Dermis blood vessel endothelial cell (primary cell): ENCODE measurements around the gene MMP24. TPM values are rescaled to one million over a fixed set of nuclear protein-coding genes. Genes with fewer than 3 reads are reported as not detected.
"Not testable (repeated sequence)": the region's sequence is repeated elsewhere in the genome, so short reads cannot be mapped to it uniquely, and the experiment has no call there.

Experiments
- DNase-seq: peaks from one replicate; pipeline ENCODE4 v3.0.0; 2010
- total RNA-seq: library from RNA; depleted of rRNA; stranded (reverse); fragments of >200 nt; gene quantifications from 2 replicates; pipeline ENCODE4 v1.2.3, GENCODE V29; 2014

The MMP24 gene
- 0.68 and 0.88 TPM in 2 replicates for total RNA-seq

- no peak for DNase-seq
Measured at GRCh38 chr20:35226126-35226883, at the start of gene MMP24. Gene MMP24, plus strand, starts transcription at chr20:35226690. Its CDS starts 49 bp downstream, at chr20:35226739.

DNA sequence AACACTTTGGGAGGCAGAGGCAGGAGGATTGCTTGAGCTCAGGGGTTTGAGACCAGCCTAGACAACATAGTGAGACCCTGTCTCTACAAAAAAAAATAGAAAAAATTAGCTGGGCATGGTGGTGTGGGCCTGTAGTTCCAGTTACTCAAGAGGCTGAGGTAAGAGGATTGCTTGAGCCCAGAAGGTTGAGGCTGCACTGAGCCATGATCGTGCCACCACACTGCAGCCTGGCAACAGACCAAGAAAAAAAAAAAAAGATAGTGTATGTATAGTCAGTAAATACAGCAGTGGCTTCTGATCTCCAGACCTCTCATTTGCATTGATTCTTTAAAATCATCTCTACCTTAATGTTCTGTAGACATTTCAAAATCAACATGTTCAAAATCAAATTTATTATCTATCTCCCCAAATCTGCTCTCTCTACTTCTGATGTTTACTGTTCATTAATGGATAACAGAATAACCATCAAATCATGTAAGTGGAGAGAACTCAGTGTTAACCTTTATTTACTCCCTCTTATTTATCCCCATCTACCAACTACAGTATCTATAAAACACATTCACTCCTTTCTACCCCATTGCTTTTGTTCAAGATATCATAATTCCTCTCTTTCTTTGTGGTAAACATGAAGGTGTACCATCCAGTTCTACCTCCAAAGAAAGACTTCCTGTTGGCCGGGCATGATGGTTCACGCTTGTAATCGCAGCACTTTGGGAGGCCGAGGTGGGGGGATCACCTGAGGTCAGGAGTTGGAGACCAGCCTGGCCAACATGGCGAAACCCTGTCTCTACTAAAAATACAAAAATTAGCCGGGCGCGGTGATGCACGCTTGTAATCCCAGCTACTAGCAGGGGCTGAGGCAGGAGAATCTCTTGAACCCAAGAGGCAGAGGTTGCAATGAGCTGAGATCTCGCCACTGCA lies 46.9 kb upstream of the MMP24 start:
- DNase-seq, result no peak

DNA sequence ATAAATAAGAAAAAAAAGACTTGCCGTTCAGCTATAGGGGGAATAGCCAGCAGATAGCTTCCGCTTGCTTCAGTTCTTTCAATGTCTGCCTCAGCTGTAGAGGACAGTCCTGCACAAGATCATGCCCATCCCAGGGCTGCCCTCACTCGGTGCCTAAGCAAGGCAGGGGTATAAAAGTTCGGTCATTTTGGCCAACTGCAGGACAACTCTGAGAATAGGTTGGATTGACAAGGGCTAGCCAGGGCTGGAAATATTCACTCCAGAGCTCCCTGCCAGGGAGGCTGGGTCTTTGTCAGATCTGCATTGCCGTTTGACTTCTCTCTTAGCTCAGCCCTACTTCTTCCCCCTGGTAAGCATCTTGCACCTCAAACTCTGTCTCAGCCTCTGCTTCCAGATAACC lies 46.2 kb upstream of the MMP24 start:
- no peak for DNase-seq

DNA sequence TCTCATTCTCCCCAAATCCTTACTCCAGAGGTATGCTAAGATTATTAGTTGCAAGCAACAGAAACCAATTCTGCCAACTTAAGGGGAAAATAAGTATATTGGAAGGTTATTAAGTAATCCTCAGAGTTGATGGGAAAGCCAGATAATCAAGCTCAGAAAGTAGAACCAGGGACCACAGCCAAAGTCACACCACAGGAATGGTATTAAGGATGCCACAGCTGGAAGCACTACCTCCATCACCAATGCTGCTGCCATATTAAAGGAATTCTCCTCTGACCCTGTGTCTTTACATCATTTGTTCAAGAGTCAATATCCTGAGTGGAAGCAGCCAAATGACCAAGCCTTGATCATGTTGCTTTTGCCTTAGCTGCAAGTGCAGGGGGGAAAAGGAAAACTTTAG lies 44.8 kb upstream of the MMP24 start:
- no peak for DNase-seq

DNA sequence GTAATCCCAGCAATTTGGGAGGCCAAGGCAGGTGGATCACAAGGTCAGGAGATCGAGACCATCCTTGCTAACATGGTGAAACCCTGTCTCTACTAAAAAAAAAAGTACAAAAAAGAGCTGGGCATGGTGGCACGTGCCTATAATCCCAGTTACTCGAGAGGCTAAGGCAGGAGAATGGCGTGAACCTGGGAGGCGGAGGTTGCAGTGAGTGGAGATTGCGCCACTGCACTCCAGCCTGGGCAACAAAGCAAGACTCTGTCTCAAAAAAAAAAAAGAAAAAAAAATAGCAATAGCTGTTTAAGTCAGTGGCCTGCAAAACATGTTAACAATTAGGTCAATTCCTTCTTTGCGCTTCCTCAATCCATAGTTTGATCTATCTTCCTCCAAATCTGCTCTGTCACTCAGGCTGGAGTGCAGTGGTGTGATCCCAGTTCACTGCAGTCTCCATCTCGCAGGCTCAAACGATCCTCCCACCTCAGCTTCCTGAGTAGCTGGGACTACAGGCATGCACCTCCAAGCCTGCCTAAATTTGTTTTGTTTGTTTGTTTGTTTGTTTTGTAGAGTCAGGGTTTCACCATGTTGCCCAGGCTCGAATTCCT lies 39.7 kb upstream of the MMP24 start:
- DNase-seq, result not testable (repeated sequence)

DNA sequence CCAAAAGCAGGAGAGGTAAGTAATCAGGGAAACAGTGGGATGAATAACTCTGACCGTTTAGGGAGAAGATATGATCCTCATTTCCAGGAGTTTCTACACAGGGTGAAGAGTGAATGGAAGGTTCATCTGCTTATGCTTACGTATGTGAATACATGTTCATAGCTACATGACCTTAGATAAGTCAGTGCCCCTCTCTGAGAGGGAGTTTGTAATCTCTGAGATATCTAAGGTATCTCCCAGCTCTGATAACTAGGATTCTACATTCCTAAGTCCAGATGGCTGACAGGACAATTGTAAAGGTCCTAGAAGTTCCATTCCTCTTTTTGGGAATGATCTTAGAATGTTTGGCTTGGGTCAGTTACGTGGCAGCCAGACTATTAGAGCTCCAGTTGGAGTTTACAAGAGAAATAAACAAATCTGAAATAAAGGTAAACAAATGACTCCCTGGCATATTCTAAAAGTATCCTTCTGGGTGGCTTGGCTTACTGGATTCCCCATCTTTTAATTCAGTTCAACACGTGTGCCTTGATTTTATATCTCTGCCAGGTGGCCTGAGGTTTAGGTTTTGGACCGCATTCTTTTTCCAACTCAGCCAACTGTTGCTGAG lies 38.8 kb upstream of the MMP24 start:
- no peak for DNase-seq

GRCh38 chr20:35189223-35189622 lies 37.3 kb upstream of the MMP24 start:
- not testable (repeated sequence) for DNase-seq

- DNase-seq, result no peak
Measured at GRCh38 chr20:35190556-35190955, 35.9 kb upstream of the MMP24 start.

GRCh38 chr20:35191419-35192117 lies 34.9 kb upstream of the MMP24 start:
- no peak for DNase-seq

DNA sequence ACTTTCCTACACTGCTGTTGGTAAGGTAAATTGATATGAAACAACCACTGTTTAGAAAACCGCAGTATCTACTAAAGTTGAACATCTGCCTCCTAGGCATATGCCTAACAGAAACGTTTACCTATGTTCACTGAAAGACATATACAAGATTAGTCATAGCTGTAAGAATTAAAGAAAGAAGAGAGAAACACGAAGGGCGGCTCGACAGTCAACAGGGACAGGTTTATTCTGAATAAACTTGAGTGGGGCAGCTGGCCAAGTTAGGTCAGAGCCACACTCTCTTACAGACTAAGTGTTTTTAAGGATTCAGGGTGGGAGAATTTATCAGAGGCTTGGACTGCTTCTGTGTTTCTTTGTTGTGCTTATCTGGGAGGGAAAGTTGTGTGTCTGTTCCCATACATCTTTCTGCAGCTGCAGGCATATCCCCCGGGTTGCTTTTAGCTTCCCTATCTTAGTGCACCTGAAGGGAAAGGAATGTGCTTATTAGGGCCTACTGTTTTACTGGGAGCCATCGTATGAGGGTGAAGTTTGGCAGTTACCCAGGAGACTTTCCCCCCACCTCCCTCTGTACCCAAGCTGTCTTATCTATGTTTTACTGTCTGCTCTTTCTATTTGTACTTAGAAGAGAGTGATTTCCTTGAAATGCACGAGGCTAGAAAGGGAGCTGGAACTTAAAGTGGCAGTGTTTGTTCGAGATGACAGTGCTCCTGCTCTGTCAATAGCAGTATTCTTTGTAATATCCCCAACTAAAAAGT lies 34.2 kb upstream of the MMP24 start:
- no peak for DNase-seq

- DNase-seq, result not testable (repeated sequence)
Measured at GRCh38 chr20:35193031-35193791, 33.3 kb upstream of the MMP24 start.

DNA sequence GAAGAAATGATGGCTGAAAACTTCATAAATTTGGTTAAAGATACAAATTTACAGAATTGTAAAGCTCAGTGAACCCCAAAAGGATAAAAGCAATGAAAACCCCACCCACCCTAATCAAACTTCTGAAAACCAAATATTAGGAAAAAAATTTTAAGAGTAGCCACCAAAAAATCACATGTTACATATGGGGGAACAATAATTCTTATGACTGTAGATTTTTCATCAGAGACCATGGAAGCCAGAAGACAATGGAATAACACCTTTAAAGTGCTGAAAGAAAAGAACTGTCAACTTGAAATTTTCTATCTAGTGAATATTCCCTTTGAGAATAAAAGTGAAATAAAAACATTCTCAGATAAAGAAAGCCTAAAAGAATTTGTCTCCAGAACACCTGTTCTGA lies 30.2 kb upstream of the MMP24 start:
- DNase-seq, result no peak

GRCh38 chr20:35199740-35200139 lies 26.8 kb upstream of the MMP24 start:
- DNase-seq, result no peak

GRCh38 chr20:35200267-35200666 lies 26.2 kb upstream of the MMP24 start:
- peak; percentile 41 for DNase-seq

GRCh38 chr20:35201467-35201866 lies 25.0 kb upstream of the MMP24 start:
- DNase-seq, result not testable (repeated sequence)

DNA sequence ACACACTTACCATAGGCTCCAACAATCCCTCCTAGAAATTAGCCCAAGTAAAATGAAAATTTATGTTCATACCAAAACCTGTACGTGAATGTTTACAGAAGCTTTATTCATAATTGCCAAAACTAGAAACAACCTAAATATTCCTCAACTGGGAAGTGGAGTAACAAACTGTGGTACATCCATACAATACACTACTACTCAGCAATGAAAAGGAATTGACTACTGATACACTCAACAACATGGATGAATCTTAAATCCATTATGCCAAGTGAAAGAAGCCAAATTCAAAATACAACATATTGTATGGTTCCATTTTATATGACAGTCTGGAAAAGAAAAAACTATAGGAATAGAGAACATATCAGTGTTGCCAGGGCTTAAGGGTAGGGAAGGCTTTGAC lies 19.7 kb upstream of the MMP24 start:
- no peak for DNase-seq

DNA sequence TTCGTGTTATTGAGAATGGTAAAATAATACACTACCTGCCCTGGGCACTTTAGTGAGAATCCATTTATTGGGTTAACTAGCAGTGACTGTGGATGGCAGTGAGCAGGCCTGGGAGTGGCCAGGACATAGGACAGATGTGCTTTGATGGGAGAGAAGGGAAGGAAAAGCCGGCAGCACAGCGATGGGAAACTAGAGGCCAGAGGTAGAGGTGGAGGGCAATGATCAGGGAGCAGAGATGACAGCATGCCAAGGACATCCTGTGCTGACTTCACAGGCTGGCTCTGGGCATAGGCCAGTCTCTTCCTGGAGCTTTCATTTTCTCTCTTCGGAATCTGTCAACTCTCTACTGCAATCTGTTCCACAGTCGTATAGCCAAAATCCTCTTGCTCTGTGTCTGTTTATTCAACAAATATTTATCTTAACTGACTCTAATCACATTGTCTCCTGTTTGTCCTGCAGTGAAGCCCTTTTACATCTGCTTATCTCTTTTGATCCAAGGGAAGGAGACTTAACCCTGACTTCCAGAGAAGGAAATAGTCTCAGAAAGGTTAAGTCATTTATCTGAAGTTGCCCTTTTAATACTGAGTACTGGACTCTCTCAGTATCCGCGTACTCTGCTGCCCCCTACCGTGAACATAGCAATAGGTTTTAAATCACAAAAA lies 18.4 kb upstream of the MMP24 start:
- DNase-seq, result peak; percentile 93

DNA sequence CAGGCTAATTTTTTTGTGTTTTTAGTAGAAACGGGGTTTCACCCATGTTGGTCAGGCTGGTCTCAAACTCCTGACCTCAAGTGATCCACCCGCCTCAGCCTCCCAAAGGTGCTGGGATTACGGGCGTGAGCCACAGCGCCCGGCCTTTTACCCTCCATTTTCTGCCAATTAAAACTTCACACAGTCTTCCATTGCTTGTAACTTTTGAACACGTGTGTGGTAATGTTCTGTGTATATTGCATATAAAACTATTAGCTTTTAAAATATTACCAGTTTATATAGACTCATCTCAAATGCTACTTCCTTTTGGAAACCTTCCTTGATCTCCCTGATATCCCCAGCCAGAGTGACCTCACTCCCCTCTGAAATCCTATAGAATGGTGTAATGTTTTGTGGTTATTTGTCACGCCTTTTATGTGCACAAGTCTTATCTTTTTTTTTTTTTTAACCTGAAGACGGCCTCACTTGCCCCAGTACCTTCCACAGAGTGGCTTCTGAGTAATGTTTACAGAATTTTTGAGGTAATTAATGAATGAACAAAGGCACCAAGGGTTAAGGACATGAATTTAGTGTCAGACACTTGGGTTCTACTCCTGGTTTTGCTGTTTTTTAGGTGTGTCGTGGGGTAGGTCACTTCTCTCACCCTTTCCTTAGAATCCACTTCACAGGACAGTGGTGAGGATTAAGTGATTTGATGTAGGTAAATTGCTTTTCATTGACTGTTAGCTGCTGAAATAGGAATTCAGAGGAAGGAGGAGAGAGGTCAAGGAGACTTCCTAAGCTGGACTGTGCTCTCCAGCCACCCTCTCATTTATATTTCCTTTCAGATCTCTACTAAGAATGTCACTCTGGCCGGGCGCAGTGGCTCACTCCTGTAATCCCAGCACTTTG lies 11.2 kb upstream of the MMP24 start:
- peak; percentile 19 for DNase-seq

GRCh38 chr20:35216541-35216940 lies 9.9 kb upstream of the MMP24 start:
- DNase-seq, result no peak
